Endothelial cell of umbilical vein (primary cell): ENCODE results near the gene NPAS4.
"Not testable (repeated sequence)": the region's sequence is repeated elsewhere in the genome, so short reads cannot be mapped to it uniquely, and the experiment has no call there.

Experiments
- EZH2 ChIP-seq: IDR thresholded peaks from 2 replicates; pipeline ENCODE4 v1.6.1; 2012; ENCODE audit warnings: borderline replicate concordance, low read depth, mild to moderate bottlenecking, moderate library complexity, low read length, inconsistent platforms; ENCODE audit not compliant: severe bottlenecking
- POLR2AphosphoS5 ChIP-seq: IDR thresholded peaks from 2 replicates; pipeline ENCODE4 v1.6.1; 2012; ENCODE audit warnings: low read depth, mild to moderate bottlenecking, control low read depth, low read length, moderate library complexity; ENCODE audit not compliant: insufficient read depth
- TF ChIP-seq, protein P1 (sequence below), 2 donors: IDR thresholded peaks; 1 replicate in 1 of 2; 2 replicates in 1 of 2; pipeline ENCODE4 v1.5.1; 2011; ENCODE audit warnings: low read length in 2 of 2, mild to moderate bottlenecking in 2 of 2, moderate library complexity in 2 of 2, control low read depth in 1 of 2, inconsistent platforms in 1 of 2, low read depth in 1 of 2; ENCODE audit not compliant: insufficient read depth in 1 of 2; ENCODE audit errors: extremely low read depth in 1 of 2

DNA sequence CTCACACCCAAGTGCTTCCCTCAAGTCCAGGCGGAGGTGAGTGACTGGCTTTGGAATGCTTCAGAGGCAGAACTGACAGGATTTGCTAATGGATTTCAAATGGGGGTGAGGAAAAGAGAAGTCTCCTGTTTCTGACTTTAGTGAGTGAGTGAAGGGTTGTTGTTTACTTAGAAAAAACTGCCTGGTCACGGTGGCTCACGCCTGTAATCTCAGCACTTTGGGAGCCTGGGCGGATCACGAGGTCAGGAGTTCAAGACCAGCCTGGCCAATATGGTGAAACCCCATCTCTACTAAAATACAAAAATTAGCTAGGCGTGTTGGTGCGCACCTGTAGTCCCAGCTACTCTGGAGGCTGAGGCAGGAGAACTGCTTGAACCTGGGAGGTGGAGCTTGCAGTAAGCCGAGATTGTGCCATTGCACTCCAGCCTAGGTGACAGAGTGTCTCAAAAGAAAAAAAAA, 11.1 kb downstream of the NPAS4 start:
- TF ChIP-seq, protein P1, sequence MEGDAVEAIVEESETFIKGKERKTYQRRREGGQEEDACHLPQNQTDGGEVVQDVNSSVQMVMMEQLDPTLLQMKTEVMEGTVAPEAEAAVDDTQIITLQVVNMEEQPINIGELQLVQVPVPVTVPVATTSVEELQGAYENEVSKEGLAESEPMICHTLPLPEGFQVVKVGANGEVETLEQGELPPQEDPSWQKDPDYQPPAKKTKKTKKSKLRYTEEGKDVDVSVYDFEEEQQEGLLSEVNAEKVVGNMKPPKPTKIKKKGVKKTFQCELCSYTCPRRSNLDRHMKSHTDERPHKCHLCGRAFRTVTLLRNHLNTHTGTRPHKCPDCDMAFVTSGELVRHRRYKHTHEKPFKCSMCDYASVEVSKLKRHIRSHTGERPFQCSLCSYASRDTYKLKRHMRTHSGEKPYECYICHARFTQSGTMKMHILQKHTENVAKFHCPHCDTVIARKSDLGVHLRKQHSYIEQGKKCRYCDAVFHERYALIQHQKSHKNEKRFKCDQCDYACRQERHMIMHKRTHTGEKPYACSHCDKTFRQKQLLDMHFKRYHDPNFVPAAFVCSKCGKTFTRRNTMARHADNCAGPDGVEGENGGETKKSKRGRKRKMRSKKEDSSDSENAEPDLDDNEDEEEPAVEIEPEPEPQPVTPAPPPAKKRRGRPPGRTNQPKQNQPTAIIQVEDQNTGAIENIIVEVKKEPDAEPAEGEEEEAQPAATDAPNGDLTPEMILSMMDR (IDR thresholded peaks at IDR 0.05; ENCODE audit: extremely low read depth in 1 of 2, insufficient read depth in 1 of 2, low read depth in 1 of 2, low read length in 2 of 2) = not testable (repeated sequence)
- TF ChIP-seq EZH2, POLR2AphosphoS5: not testable (repeated sequence)
